K562 treated with DMSO at 1 percent for 48 hours (cell line): ENCODE results near the gene DCAF12. TPM values are rescaled to one million over a fixed set of nuclear protein-coding genes. Genes with fewer than 3 reads are reported as not detected.

Source experiments
- total RNA-seq: library from RNA; unstranded; fragments of 300-600 nt; gene quantifications from 2 replicates; pipeline ENCODE4 v1.2.3, GENCODE V29; 2022; ENCODE audit warnings: low replicate concordance; ENCODE audit errors: extremely low read depth

The DCAF12 gene
- not detected in 2 replicates for total RNA-seq

GRCh38 chr9:34126207-34127034 is at the start of gene DCAF12:
Gene DCAF12 (minus strand): TSS chr9:34126698. CDS start chr9:34126431, 267 bp downstream.

GRCh38 chr9:34048727-34049629 is 77.5 kb downstream of the DCAF12 start, which contains the start of gene UBAP2:
Gene UBAP2 (minus strand): TSS chr9:34048887. CDS start chr9:34017148, 31,739 bp downstream.

Other genes starting within 250 kb of the DCAF12 start
- gene UBAP2, start 77.8 kb downstream of the DCAF12 start, total RNA-seq = not detected in 2 replicates
- gene UBAP1, start 52.3 kb upstream of the DCAF12 start, total RNA-seq = not detected in 2 replicates
- gene KIF24, start 202.6 kb upstream of the DCAF12 start, total RNA-seq = not detected in 2 replicates
- gene NUDT2, start 202.9 kb upstream of the DCAF12 start, total RNA-seq = not detected in 2 replicates